ENCODE measurements around the gene LAMA2. TPM values are rescaled to one million over a fixed set of nuclear protein-coding genes. Genes with fewer than 3 reads are reported as not detected.

The LAMA2 gene
- total RNA-seq, 1 experiment from 2014 or later, result 4.2 TPM

- peaks cover 0 to 5% of the 10 kb centered on the region in 2 experiments; a peak in 2 of 5 replicates for H3K9me3 Mint-ChIP-seq
- Histone ChIP-seq H3K56ac (ENCODE audit: insufficient read length, low read depth, low read length) (no peak overlapping the region), H2BK20ac (ENCODE audit: low read depth, low read length, poor library complexity, severe bottlenecking) (no peak overlapping the region), H3K18ac (ENCODE audit: insufficient read length, low read depth, low read length) (no peak overlapping the region), H2AFZ (ENCODE audit: low read length) (no peak overlapping the region), H2BK120ac (ENCODE audit: low read depth, low read length, poor library complexity, severe bottlenecking) (no peak overlapping the region), H4K20me1 (ENCODE audit: control insufficient read depth, insufficient read depth, insufficient read length) (no peaks in the 10 kb centered on the region), H2AK5ac (ENCODE audit: insufficient read length, low read length) (no peak overlapping the region), H3K9ac (ENCODE audit: extremely low read depth, insufficient read length, low read length) (no peak overlapping the region), H2BK15ac (ENCODE audit: low read depth, low read length) (no peak overlapping the region), H3K9me3 (ENCODE audit: control insufficient read depth, low read depth, low read length) (no peaks in the 10 kb centered on the region), H4K91ac (ENCODE audit: insufficient read length, low read depth, low read length) (no peak overlapping the region), H3T11ph (ENCODE audit: low read length) (no peak overlapping the region), H2BK5ac (ENCODE audit: insufficient read length, low read length) (no peak overlapping the region), H3K27ac (ENCODE audit: insufficient read length, low read depth, low read length) (no peak overlapping the region), H3K27me3 (ENCODE audit: insufficient read depth, low read length) (no peaks in the 10 kb centered on the region), H4K5ac (ENCODE audit: insufficient read length, low read depth, low read length) (no peak overlapping the region), H3K23me2 (ENCODE audit: insufficient read length, low read depth, low read length, poor library complexity, severe bottlenecking) (no peaks in the 10 kb centered on the region), H3K79me2 (ENCODE audit: insufficient read depth, low read length) (no peaks in the 10 kb centered on the region), H3K23ac (ENCODE audit: insufficient read length, low read depth, low read length) (no peak overlapping the region), H3K79me1 (ENCODE audit: insufficient read depth, low read depth, low read length, poor library complexity, severe bottlenecking) (no peaks in the 10 kb centered on the region), H3K4me2 (ENCODE audit: insufficient read depth, insufficient read length, low read length) (no peak overlapping the region), H3K14ac (ENCODE audit: insufficient read depth, low read length) (no peak overlapping the region), H3K4me1 (ENCODE audit: insufficient read depth, low read length) (no peaks in the 10 kb centered on the region), H2BK12ac (ENCODE audit: insufficient read length, low read depth, low read length) (no peak overlapping the region), H3K4ac (ENCODE audit: low read depth, low read length) (no peak overlapping the region), H4K8ac (replicated peaks; ENCODE audit: insufficient read length, low read depth, low read length) (no peak overlapping the region)
- peaks cover 0 to 5% (median 0%) of the 10 kb centered on the region in 3 experiments; a peak in 2 of 7 replicates for H3K36me3 Mint-ChIP-seq (ENCODE audit: insufficient read depth in 1 of 3, low read depth in 3 of 3)
- H3K4me3 Mint-ChIP-seq, result no peak overlapping the region
- no peaks in the 10 kb centered on the region for H3K27me3 Mint-ChIP-seq (ENCODE audit: low read depth)
- H3K4me1 Mint-ChIP-seq, result peaks cover 2 to 5% of the 10 kb centered on the region in 2 experiments; a peak in 2 of 4 replicates
- WGBS (ENCODE audit: extremely low coverage, insufficient read length, low lambda C conversion rate), result no CpG with 5 or more reads among the region's 2 CpGs
- no peak for TF ChIP-seq CTCF (conservative IDR thresholded peaks at IDR 0.05)
- H3K27ac Mint-ChIP-seq, result no peak overlapping the region
- no peak for DNase-seq
Observed at GRCh38 chr6:129041563-129041962, 158.6 kb downstream of the LAMA2 start.
